ENCODE results near the gene FBXL19. TPM values are rescaled to one million over a fixed set of nuclear protein-coding genes. Genes with fewer than 3 reads are reported as not detected.

Gene FBXL19
- total and polyA plus RNA-seq, 2 of the 8 experiments (the other 6 are each of a cell fraction or from before 2014, with no cell fraction given): 47.2 to 72.2 TPM

DNA sequence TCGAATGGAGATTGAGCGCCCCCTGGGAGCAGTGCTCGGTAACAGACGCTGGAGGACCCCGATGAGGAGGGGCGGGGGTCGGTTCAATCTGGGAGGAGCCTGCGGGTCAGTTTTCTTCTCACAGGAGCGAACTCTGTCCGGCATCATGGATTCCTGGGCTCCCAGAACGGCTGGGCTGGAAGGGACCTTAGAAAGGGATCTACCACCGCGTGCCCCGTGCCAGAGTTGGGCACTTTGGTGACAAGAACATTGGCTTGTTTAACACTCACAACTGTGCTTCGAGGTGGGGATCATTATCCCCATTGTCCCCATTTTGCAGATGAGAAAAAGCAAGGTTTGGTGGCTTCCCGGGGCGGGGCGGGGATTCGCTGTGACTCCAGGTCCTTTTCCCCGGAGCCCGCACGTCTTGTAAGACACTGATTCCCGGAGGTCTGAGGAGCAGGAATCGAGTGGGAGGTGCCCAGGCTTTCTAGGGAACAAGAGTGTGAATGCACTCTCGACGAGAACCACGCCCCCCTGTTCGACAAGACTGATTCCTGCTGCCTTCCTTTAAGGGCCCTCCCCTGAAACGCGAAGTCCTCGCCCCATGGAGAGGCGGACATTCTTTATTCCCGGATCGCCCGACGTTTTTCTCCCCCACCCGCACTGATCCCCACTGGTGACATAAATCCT is 1.5 kb upstream of the FBXL19 start (continued):
- TF ChIP-seq TAF1 (IDR thresholded peaks at IDR 0.05; ENCODE audit: low read depth, low read length) (peak; percentile 66; the same call in 1 of the 2 replicates), PHF8 (conservative IDR thresholded peaks at IDR 0.05; ENCODE audit: low read depth, low read length) (peak; percentile 52; the same call in 1 of the 2 replicates), POU5F1 (IDR thresholded peaks at IDR 0.05; ENCODE audit: low read depth, low read length) (no peak)
- TF ChIP-seq, protein P1, sequence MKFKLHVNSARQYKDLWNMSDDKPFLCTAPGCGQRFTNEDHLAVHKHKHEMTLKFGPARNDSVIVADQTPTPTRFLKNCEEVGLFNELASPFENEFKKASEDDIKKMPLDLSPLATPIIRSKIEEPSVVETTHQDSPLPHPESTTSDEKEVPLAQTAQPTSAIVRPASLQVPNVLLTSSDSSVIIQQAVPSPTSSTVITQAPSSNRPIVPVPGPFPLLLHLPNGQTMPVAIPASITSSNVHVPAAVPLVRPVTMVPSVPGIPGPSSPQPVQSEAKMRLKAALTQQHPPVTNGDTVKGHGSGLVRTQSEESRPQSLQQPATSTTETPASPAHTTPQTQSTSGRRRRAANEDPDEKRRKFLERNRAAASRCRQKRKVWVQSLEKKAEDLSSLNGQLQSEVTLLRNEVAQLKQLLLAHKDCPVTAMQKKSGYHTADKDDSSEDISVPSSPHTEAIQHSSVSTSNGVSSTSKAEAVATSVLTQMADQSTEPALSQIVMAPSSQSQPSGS (IDR thresholded peaks at IDR 0.05; ENCODE audit: low read length): peak; percentile 79; the same call in 1 of the 2 replicates
